ENCODE measurements around the gene ZNF568. TPM values are rescaled to one million over a fixed set of nuclear protein-coding genes. Genes with fewer than 3 reads are reported as not detected.
A peak's percentile ranks its signal among the peaks of the same experiment; 100 is the strongest.

The ZNF568 gene
- total RNA-seq, 4 donors from 2014 or later = 2.8 to 9.3 (median 4.1) TPM

DNA sequence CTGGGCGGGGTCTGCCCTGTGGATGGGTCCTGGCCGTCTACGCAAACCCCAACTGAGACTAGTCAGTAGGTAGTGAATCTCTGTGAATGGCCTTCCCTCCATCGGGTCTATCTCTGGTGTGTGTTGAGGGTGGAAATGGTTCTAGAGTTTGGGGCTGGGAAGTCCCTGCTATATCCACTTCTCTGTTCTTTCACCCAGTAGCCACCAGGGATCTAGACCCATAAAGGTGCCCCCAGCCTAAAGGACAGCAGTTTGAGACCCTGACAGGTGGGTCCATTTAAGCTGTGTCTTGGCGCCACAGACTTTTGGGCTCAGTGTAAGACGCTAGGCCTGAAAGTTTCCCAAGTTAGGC lies 57.7 kb downstream of the ZNF568 start:
- Histone ChIP-seq H3K9me3 (no peaks in the 10 kb centered on the region), H3K4me1 (peaks cover 0 to 20% (median 6%) of the 10 kb centered on the region in 3 donors), H3K4me3 (peak overlapping the region; percentile 60 to 70 (median 68)), H3K36me3 (peaks cover 0 to 22% (median 0%) of the 10 kb centered on the region in 3 donors), H3K27ac (peak overlapping the region in 3 of 4 donors; percentile 81 to 88 (median 86)), H3K27me3 (no peaks in the 10 kb centered on the region)
- intact Hi-C loops (cut with DNase I) = no loop called here
- WGBS, 2 donors = 51% methylated on average over 5 of the region's 6 CpGs; no CpG with 5 or more reads in 1 of the 2 donors
- TF ChIP-seq POLR2A (IDR thresholded peaks at IDR 0.05) = no peak
- TF ChIP-seq, protein P1, sequence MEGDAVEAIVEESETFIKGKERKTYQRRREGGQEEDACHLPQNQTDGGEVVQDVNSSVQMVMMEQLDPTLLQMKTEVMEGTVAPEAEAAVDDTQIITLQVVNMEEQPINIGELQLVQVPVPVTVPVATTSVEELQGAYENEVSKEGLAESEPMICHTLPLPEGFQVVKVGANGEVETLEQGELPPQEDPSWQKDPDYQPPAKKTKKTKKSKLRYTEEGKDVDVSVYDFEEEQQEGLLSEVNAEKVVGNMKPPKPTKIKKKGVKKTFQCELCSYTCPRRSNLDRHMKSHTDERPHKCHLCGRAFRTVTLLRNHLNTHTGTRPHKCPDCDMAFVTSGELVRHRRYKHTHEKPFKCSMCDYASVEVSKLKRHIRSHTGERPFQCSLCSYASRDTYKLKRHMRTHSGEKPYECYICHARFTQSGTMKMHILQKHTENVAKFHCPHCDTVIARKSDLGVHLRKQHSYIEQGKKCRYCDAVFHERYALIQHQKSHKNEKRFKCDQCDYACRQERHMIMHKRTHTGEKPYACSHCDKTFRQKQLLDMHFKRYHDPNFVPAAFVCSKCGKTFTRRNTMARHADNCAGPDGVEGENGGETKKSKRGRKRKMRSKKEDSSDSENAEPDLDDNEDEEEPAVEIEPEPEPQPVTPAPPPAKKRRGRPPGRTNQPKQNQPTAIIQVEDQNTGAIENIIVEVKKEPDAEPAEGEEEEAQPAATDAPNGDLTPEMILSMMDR (IDR thresholded peaks at IDR 0.05) = no peak
- no peak for DNase-seq

GRCh38 chr19:36986131-36986530 lies 70.0 kb downstream of the ZNF568 start:
- Histone ChIP-seq H3K4me1 (no peaks in the 10 kb centered on the region), H3K36me3 (peaks cover 0 to 37% (median 0%) of the 10 kb centered on the region in 3 donors), H3K9me3 (peaks cover 0 to 43% (median 12%) of the 10 kb centered on the region in 3 donors), H3K4me3 (no peak overlapping the region), H3K27ac (no peak overlapping the region), H3K27me3 (no peaks in the 10 kb centered on the region)
- intact Hi-C loops (cut with DNase I) = no loop called here
- no peak for DNase-seq
- WGBS, 2 donors = 70 to 73% methylated on average over 2 of the region's 2 CpGs
- TF ChIP-seq, protein P1 (IDR thresholded peaks at IDR 0.05) = no peak
- no peak for TF ChIP-seq POLR2A (IDR thresholded peaks at IDR 0.05)

DNA sequence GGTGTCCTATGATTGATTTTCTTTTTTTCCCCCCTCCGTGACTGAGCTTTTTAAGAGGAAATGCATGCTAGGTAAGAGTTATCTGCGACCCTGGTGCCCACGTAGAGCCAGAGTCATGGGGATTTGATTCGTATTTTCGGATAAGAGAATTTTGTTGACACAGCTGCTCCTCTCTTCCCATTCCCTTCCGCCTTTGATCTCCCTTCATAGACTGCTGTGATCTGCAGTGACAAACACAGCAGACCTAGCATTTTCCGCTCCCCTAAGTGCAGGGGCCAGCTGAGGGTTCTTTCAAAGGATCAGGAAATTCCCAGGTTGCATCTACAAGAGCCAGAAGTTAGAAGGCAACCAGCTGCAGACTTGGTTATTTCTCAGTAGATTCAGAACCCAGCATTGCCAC lies 70.5 kb downstream of the ZNF568 start:
- TF ChIP-seq, protein P1 (IDR thresholded peaks at IDR 0.05) = no peak
- TF ChIP-seq POLR2A (IDR thresholded peaks at IDR 0.05) = no peak
- Histone ChIP-seq H3K36me3 (peaks cover 0 to 37% (median 0%) of the 10 kb centered on the region in 3 donors), H3K9me3 (peaks cover 0 to 48% (median 14%) of the 10 kb centered on the region in 3 donors), H3K27me3 (no peaks in the 10 kb centered on the region), H3K27ac (no peak overlapping the region), H3K4me3 (no peak overlapping the region), H3K4me1 (no peaks in the 10 kb centered on the region)
- no peak for DNase-seq
- WGBS, 2 donors = 48 to 63% methylated on average over 7 of the region's 7 CpGs
- intact Hi-C loops (cut with DNase I) = no loop called here

DNA sequence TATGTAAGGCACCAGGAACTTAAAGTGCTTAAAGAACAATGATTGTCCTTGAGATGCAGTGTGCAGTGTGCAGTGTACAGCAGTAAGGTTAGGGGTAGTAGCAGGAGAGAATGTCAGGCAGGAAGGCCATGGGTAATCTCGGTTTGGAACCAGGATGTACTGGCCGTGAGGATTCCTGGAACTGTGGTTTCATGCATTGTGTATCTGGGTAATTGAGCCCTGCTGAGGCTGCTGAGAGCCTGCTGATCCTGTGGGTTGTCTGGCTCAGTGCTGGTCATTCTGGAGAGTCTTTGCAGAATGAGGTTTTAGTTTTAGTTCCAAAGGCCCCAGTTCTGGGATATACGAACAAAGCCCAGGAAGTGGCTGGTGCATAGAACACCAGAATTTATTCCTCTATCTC lies 71.0 kb downstream of the ZNF568 start:
- WGBS, 2 donors = 50 to 72% methylated on average over 1 to 3 of the region's 3 CpGs
- H3K9me3 ChIP-seq = peaks cover 0 to 50% (median 14%) of the 10 kb centered on the region in 3 donors
- TF ChIP-seq, protein P1 (IDR thresholded peaks at IDR 0.05) = no peak
- no peak for TF ChIP-seq POLR2A (IDR thresholded peaks at IDR 0.05)
- H3K27ac ChIP-seq = no peak overlapping the region
- no peak overlapping the region for H3K4me3 ChIP-seq
- no peak for DNase-seq
- H3K4me1 ChIP-seq = no peaks in the 10 kb centered on the region
- intact Hi-C loops (cut with DNase I) = no loop called here
- H3K27me3 ChIP-seq = no peaks in the 10 kb centered on the region
- peaks cover 0 to 37% (median 0%) of the 10 kb centered on the region in 3 donors for H3K36me3 ChIP-seq

DNA sequence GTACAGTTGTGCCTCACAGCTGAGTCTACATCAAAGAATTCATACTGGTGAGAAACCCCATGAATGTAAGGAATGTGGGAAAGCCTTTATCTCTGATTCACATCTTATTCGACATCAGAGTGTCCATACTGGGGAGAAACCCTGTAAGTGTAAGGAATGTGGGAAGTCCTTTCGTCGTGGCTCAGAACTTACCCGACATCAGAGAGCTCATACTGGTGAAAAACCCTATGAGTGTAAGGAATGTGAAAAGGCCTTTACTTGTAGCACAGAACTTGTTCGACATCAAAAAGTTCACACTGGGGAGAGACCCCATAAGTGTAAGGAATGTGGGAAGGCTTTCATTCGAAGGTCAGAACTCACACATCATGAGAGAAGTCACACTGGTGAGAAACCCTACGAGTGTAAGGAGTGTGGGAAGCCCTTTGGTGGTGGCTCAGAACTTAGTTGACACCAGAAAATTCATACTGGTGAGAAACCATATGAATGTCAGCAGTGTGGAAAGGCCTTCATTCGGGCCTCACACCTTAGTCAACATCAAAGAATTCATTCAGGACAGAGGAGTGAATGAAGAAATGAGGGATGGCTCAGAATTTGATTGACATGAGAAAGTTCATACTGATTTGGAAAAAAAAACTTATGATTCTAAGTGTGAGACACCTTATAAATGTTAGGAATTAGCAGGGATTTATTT lies 81.2 kb downstream of the ZNF568 start:
- no peak for TF ChIP-seq POLR2A (IDR thresholded peaks at IDR 0.05)
- TF ChIP-seq, protein P1 (IDR thresholded peaks at IDR 0.05) = no peak
- Histone ChIP-seq H3K27me3 (no peaks in the 10 kb centered on the region), H3K4me1 (no peaks in the 10 kb centered on the region), H3K9me3 (peaks cover 0 to 78% (median 43%) of the 10 kb centered on the region in 3 donors), H3K36me3 (peaks cover 2 to 56% (median 10%) of the 10 kb centered on the region in 3 donors), H3K27ac (no peak overlapping the region), H3K4me3 (no peak overlapping the region)
- no peak for DNase-seq
- intact Hi-C loops (cut with DNase I) = no loop called here
- 84 to 85% methylated on average over 8 of the region's 8 CpGs for WGBS, 2 donors
